GM21381 (cell line): ENCODE results near the gene KRTAP4-4.

ENCODE experiments used
- ATAC-seq: cut with Tn5 transposase; IDR thresholded peaks from one replicate; pipeline ENCODE4 v1.9.1; 2021; ENCODE audit warnings: mild to moderate bottlenecking, moderate library complexity; ENCODE audit not compliant: unreplicated experiment

KRTAP4-4 gene

DNA sequence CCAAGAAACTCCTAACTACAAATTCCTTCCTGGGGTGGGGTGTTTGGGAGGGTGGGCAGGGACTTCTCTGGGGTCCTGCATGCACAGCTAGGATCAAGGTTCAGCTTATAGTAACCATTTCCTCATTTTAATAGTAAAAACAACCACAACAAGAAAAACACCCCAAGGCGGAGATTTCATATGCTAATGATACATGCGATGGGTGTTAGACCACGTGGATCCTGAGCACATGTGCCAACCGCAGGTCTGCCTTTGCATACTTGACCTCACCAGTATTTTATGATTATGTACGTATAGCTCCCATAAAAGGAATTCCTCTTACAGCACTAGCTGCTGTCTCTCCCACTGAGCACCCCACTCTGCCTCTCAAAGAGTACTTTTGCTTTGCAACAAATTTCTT, 44.3 kb downstream of the KRTAP4-4 start:
- no peak for ATAC-seq

DNA sequence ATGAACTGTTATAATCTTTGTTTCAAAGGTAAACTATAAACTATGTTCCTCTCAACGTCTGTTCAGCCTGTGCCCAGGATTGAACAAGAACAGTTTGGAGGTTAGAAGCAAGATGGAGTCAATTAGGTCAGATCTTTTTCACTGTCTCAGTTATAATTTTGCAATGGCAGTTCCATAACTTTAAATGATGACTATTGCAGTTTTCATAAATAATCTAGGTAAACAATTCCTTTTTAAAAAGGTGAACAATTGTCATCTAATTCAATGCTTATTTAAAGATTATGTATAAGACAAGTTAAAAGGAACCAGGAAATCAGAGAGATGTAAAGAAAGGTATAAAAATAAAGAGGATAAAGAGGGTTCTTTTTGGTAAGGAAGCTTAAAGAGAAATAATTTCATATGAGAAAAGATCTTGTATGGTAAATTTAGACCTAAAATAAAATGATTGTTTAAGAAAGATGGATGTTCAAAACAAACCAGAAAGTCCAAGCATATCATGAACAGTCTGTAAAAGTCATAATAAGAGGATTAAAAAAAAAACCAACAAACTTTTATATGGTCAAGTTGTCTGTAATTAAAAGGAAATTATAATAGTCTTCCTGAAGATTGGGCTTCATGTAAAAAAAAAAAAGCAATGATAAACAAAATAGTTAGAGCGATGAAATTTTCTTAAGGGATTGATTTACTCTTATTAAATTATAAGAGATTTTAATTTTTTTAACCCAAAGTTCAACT, 49.2 kb downstream of the KRTAP4-4 start:
- ATAC-seq: no peak
